ENCODE data around the gene EPS8L2.
"Not testable (repeated sequence)": the region's sequence is repeated elsewhere in the genome, so short reads cannot be mapped to it uniquely, and the experiment has no call there.

The EPS8L2 gene

GRCh38 chr11:726278-727220 is 20.5 kb downstream of the EPS8L2 start:
- no peak for DNase-seq

DNA sequence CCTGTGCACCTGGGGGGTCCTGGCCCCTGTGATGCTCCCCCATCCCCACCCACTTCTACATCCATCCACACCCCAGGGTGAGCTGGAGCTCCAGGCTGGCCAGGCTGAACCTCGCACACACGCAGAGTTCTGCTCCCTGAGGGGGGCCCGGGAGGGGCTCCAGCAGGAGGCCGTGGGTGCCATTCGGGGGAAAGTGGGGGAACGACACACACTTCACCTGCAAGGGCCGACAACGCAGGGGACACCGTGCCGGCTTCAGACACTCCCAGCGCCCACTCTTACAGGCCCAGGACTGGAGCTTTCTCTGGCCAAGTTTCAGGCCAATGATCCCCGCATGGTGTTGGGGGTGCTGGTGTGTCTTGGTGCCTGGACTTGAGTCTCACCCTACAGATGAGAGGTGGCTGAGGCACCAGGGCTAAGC is 21.3 kb downstream of the EPS8L2 start:
- DNase-seq, result no peak

DNA sequence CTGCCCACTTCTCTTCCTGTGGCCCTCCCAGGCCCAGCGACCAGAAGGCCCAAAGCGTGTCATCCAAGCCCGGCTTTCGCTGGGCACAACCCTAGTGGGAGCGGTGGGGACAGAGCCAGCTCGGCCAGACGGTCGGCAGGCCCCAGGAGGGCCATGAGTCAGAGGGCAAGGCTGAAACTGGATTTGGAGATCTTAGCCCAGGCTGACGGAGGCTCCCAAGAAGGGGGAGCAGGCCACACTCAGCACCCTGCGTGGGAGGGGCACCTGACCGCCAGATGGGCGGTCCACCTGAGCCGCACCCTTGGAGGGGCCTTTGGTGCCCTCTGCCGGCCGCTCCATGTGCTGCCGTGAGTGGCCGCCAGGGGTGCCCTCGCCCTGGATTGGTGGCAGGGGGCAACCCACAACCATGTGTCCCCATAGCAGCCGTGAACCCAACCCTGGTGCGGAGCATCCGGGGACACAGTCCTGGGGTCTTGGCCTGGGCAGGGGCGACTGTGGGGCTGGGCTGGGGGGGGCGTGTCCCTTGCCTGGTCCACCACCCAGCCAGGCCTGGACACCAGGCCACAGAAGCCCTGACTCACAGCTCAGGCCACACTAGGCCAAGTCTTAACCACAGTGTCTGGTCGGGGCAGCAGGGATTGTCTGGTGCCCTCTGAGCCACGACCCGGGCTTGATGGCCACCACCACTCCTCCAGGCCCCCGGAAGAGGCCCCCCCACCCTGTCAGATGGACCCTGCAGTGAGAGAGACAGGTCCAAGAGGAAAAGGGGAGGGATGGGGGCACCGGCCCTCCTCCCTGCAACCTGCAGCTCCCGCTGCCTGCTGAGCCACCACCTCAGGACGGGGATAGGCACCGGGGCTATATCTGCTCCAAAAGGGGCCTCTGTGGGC is 22.1 kb downstream of the EPS8L2 start:
- peak; percentile 51 for DNase-seq

GRCh38 chr11:728901-729491 is 23.0 kb downstream of the EPS8L2 start:
- no peak for DNase-seq

- no peak for DNase-seq
These were observed 23.6 kb downstream of the EPS8L2 start for GRCh38 chr11:729492-730074.

GRCh38 chr11:733072-733471 is 27.0 kb downstream of the EPS8L2 start:
- DNase-seq, result no peak

GRCh38 chr11:734541-734940 is 28.5 kb downstream of the EPS8L2 start:
- not testable (repeated sequence) for DNase-seq

DNA sequence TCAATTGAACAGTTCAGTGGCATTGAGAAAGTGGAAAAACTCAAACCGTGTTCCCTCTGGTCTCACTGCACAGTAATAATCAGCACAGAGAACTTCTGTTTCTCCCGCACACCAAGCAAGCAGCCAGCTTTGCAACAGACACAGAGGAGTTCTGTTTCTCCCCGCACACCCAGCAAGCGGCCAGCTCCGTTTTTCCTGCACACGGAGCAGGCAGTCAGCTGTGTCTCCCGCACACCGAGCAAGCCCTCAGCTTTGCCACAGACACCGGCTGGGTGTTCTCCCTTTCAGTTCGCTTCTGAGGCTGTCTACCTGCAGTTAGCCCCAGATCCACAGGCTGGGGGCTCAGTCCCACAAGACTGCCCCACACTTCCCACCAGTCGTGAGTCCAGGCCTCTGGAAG is 31.3 kb downstream of the EPS8L2 start:
- DNase-seq, result no peak

GRCh38 chr11:737899-738298 is 31.9 kb downstream of the EPS8L2 start:
- DNase-seq, result not testable (repeated sequence)

DNA sequence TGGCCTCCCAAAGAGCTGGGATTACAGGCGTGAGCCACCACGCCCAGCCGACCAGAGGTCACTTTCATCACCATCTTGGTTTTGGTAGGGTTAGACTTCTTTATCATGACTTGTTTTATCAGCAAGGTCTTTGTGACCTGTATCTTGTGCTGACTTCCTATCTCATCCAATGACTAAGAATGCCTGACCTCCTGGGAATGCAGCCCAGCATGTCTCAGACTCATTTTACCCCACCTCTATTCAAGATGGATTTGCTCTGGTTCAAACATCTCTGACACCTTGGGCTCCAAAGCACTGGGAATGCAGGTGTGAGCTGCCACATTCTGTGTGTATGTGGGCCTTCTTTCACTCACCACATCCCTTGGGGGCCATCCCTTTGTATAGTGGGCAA is 36.1 kb downstream of the EPS8L2 start:
- DNase-seq, result no peak

- DNase-seq, result no peak
These were observed 36.7 kb downstream of the EPS8L2 start for GRCh38 chr11:742571-743201.

DNA sequence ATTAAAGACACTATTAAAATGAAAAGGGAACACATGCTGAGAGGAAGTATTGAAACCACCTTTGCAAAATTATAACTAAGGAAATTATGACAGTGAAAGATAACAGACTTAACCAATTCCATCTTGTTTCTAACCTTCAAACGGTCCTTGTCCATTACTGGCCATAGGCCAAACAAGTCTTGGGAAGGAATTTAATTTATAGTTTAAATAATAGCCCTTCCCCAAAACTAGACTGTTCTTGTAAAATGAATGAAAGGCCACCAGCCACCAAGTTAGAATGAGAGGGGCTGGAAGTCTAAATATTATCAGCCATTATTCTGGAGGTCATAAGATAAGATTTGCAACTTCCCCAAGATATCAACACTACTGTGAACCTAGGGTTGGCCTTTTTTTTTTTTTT is 39.4 kb downstream of the EPS8L2 start:
- DNase-seq, result no peak

DNA sequence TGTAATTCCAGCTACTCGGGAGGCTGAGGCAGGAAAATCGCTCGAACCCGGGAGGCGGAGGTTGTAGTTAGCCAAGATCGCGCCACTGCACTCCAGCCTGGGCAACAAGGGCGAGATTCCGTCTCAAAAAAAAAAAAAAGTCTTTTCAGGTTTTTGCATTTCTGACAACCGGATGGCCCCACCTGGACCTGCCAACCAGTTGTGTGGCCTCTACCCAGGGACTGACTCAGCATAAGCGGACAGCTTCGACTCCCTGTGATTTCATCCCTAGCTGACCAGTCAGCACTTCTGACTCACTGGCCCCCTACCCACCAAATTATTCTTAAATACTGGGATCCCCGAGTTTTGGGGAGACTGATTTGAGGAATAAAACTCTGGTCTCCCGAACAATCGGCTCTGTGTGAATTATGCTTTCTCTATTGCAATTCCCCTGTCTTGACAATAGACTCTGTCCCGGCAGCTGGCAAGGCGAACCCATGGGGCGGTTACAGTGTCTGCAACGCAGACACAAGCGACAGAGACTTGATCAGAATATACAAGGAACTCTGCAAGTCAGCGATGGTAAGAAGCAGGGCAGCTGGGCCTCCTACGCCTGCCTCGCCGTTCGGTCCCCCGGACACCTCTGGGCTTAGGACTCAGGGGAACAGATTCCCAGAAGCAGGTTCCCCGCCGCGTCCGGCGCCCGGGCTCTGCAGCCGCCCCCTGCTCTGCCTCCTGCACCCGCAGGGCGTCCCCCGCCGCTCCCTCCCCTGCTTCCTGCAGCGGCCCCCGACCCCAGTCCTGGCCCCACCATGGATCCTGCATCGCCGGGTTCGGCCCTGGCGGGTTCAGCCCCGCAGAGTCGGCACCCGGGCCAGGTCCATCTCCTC is 40.5 kb downstream of the EPS8L2 start:
- DNase-seq, result no peak

GRCh38 chr11:747158-748006 is 41.4 kb downstream of the EPS8L2 start, which contains the start of gene TALDO1:
TALDO1 (plus strand) TSS chr11:747464; CDS start chr11:747482, 18 bp downstream.
- DNase-seq, result peak; percentile 77

DNA sequence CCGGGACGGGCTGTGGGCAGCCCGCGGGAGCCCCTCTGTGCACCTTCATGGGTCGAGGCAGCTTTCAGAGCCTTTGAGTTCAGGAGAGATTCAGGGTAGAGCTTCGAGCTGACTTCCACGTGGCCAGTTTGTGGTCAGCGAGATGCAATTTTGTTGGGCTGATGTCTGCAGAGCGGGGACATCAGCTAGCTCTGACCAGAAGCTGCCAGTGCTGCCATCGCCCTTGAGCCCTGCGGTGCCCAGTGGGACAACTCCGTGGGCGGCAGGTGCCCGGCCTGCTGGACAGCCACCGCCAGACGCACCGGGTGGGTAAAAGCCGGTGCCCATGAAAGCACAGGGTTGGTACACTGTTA is 42.0 kb downstream of the EPS8L2 start:
- no peak for DNase-seq

- no peak for DNase-seq
These were observed 43.7 kb downstream of the EPS8L2 start for GRCh38 chr11:749731-750130.

- no peak for DNase-seq
These were observed 54.2 kb downstream of the EPS8L2 start for GRCh38 chr11:760236-760635.

DNA sequence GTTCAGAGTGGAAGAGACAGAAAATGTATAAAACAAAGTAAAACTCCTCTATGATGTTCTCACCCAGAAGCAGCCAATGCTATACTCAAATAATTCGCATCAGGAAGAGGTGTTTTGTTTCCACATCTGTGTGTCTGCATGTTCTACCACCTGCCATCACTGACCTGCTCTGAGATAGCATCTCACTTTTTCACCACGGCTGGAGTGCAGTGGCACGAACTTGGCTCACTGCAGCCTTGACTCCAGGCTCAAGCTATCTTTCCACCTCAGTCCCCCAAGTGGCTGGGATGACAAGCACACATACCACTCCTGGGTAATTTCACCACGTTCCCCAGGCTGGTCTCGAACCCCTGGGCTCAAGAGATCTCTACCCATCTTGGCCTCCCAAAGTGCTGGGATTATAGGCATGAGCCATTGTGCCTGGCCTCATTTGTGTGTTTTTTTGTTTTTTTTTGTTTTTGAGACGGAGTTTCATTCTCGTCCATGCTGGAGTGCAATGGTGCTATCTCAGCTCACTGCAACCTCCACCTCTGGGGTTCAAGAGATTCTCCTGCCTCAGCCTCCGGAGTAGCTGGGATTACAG is 55.6 kb downstream of the EPS8L2 start:
- no peak for DNase-seq

- peak; percentile 25 for DNase-seq
These were observed 56.5 kb downstream of the EPS8L2 start for GRCh38 chr11:762421-763072.

GRCh38 chr11:763073-763463 is 57.0 kb downstream of the EPS8L2 start:
- DNase-seq, result no peak
